Measurements from ENCODE around the gene SPTLC2.

SPTLC2 gene

GRCh38 chr14:77648520-77649200, 32.2 kb upstream of the SPTLC2 start:
- no peak for TF ChIP-seq CTCF (IDR thresholded peaks at IDR 0.05; ENCODE audit: extremely low read depth, missing control alignments)
- no peak for DNase-seq (ENCODE audit: low spot score)

- TF ChIP-seq CTCF (IDR thresholded peaks at IDR 0.05; ENCODE audit: extremely low read depth, missing control alignments) = no peak
- DNase-seq (ENCODE audit: low spot score) = no peak
These were observed 31.4 kb upstream of the SPTLC2 start for GRCh38 chr14:77647853-77648252.

GRCh38 chr14:77646907-77647306, 30.5 kb upstream of the SPTLC2 start:
- TF ChIP-seq CTCF (IDR thresholded peaks at IDR 0.05; ENCODE audit: extremely low read depth, missing control alignments) = no peak
- no peak for DNase-seq (ENCODE audit: low spot score)

- TF ChIP-seq CTCF (IDR thresholded peaks at IDR 0.05; ENCODE audit: extremely low read depth, missing control alignments) = no peak
- DNase-seq (ENCODE audit: low spot score) = no peak
These were observed 29.2 kb upstream of the SPTLC2 start for GRCh38 chr14:77645520-77646230.

GRCh38 chr14:77642407-77642806, 26.0 kb upstream of the SPTLC2 start:
- no peak for DNase-seq (ENCODE audit: low spot score)

GRCh38 chr14:77641534-77642341, 25.3 kb upstream of the SPTLC2 start:
- no peak for TF ChIP-seq CTCF (IDR thresholded peaks at IDR 0.05; ENCODE audit: extremely low read depth, missing control alignments)
- DNase-seq (ENCODE audit: low spot score) = peak; percentile 78

More at GRCh38 chr14:77642407-77642806, 26.0 kb upstream of the SPTLC2 start:
- no peak for TF ChIP-seq CTCF (IDR thresholded peaks at IDR 0.05; ENCODE audit: extremely low read depth, missing control alignments)
